ENCODE results near the gene TBX4. TPM values are rescaled to one million over a fixed set of nuclear protein-coding genes. Genes with fewer than 3 reads are reported as not detected.

TBX4 gene
- total and polyA plus RNA-seq, 2 of the 13 experiments (the other 11 are each of a cell fraction or from before 2014, with no cell fraction given) = 0.11 to 1.1 TPM

GRCh38 chr17:61425682-61426481, 26.3 kb upstream of the TBX4 start (continued):
- TF ChIP-seq, protein P1, sequence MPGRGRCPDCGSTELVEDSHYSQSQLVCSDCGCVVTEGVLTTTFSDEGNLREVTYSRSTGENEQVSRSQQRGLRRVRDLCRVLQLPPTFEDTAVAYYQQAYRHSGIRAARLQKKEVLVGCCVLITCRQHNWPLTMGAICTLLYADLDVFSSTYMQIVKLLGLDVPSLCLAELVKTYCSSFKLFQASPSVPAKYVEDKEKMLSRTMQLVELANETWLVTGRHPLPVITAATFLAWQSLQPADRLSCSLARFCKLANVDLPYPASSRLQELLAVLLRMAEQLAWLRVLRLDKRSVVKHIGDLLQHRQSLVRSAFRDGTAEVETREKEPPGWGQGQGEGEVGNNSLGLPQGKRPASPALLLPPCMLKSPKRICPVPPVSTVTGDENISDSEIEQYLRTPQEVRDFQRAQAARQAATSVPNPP (CRISPR knock-in tag; IDR thresholded peaks at IDR 0.05) = no peak
- TF ChIP-seq CBX5 (CRISPR knock-in tag; IDR thresholded peaks at IDR 0.05; ENCODE audit: borderline replicate concordance) (peak; percentile 40; the same call in 1 of the 2 replicates), SNRNP70 (IDR thresholded peaks at IDR 0.05; ENCODE audit: low read depth, low read length) (no peak), MED13 (CRISPR knock-in tag; IDR thresholded peaks at IDR 0.05) (no peak), GABPA (IDR thresholded peaks at IDR 0.05; ENCODE audit: low read depth, low read length) (no peak), GABPA (CRISPR knock-in tag; IDR thresholded peaks at IDR 0.05; ENCODE audit: low read depth) (no peak), ATF7-NPFF (CRISPR knock-in tag; IDR thresholded peaks at IDR 0.05; ENCODE audit: low read depth) (no peak), POLR2AphosphoS5 (IDR thresholded peaks at IDR 0.05; ENCODE audit: low read depth, low read length) (no peak), KDM5A (IDR thresholded peaks at IDR 0.05; ENCODE audit: borderline replicate concordance, low read length) (no peak), IRF2 (CRISPR knock-in tag; IDR thresholded peaks at IDR 0.05) (peak; percentile 78), NCOR1 (IDR thresholded peaks at IDR 0.05; ENCODE audit: borderline replicate concordance, low read length) (no peak), ZNF629 (CRISPR knock-in tag; conservative IDR thresholded peaks at IDR 0.05) (no peak), RFXANK (CRISPR knock-in tag; IDR thresholded peaks at IDR 0.05) (no peak), MAFG (CRISPR knock-in tag; IDR thresholded peaks at IDR 0.05) (no peak), BORCS8-MEF2B (CRISPR knock-in tag; IDR thresholded peaks at IDR 0.05) (0 out of 2 replicates have a peak, but pooled peaks have one; percentile 68), SETDB1 (CRISPR knock-in tag; IDR thresholded peaks at IDR 0.05; ENCODE audit: borderline replicate concordance) (no peak), ZNF652 (CRISPR knock-in tag; IDR thresholded peaks at IDR 0.05; ENCODE audit: borderline replicate concordance, low read depth) (no peak)
- TF ChIP-seq, protein P2, sequence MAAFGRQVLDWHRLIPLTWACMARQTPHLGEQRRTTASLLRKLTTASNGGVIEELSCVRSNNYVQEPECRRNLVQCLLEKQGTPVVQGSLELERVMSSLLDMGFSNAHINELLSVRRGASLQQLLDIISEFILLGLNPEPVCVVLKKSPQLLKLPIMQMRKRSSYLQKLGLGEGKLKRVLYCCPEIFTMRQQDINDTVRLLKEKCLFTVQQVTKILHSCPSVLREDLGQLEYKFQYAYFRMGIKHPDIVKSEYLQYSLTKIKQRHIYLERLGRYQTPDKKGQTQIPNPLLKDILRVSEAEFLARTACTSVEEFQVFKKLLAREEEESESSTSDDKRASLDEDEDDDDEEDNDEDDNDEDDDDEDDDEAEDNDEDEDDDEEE (CRISPR knock-in tag; IDR thresholded peaks at IDR 0.05) = no peak
- TF ChIP-seq, protein P3, sequence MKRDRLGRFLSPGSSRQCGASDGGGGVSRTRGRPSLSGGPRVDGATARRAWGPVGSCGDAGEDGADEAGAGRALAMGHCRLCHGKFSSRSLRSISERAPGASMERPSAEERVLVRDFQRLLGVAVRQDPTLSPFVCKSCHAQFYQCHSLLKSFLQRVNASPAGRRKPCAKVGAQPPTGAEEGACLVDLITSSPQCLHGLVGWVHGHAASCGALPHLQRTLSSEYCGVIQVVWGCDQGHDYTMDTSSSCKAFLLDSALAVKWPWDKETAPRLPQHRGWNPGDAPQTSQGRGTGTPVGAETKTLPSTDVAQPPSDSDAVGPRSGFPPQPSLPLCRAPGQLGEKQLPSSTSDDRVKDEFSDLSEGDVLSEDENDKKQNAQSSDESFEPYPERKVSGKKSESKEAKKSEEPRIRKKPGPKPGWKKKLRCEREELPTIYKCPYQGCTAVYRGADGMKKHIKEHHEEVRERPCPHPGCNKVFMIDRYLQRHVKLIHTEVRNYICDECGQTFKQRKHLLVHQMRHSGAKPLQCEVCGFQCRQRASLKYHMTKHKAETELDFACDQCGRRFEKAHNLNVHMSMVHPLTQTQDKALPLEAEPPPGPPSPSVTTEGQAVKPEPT (CRISPR knock-in tag; IDR thresholded peaks at IDR 0.05; ENCODE audit: low read depth) = peak; percentile 51; the same call in 1 of the 2 replicates
- TF ChIP-seq, protein P4, sequence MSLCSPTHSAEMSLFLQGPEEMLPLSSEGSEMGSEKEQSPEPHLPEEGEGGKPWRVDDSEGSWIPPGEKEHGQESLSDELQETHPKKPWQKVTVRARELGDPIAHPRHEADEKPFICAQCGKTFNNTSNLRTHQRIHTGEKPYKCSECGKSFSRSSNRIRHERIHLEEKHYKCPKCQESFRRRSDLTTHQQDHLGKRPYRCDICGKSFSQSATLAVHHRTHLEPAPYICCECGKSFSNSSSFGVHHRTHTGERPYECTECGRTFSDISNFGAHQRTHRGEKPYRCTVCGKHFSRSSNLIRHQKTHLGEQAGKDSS (CRISPR knock-in tag; IDR thresholded peaks at IDR 0.05; ENCODE audit: borderline replicate concordance, low read depth) = peak; percentile 77; the same call in 1 of the 2 replicates
- TF ChIP-seq, protein P5, sequence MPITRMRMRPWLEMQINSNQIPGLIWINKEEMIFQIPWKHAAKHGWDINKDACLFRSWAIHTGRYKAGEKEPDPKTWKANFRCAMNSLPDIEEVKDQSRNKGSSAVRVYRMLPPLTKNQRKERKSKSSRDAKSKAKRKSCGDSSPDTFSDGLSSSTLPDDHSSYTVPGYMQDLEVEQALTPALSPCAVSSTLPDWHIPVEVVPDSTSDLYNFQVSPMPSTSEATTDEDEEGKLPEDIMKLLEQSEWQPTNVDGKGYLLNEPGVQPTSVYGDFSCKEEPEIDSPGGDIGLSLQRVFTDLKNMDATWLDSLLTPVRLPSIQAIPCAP (CRISPR knock-in tag; IDR thresholded peaks at IDR 0.05; ENCODE audit: low read depth) = no peak

Data from HepG2 (cell line).